ENCODE measurements around the gene NOS1.

The NOS1 gene

GRCh38 chr12:117363056-117363662 lies 1.7 kb upstream of the NOS1 start:
- DNase-seq = no peak

- DNase-seq = no peak
Observed at GRCh38 chr12:117362391-117362790, 965 bp upstream of the NOS1 start.

- no peak for DNase-seq
Observed at GRCh38 chr12:117361905-117362304, 479 bp upstream of the NOS1 start.

GRCh38 chr12:117360551-117361346 lies 677 bp downstream of the NOS1 start:
- no peak for DNase-seq

- DNase-seq = no peak
Observed at GRCh38 chr12:117360222-117360550, 1.2 kb downstream of the NOS1 start.

GRCh38 chr12:117359029-117359845 lies 2.2 kb downstream of the NOS1 start:
- no peak for DNase-seq

GRCh38 chr12:117356048-117356447 lies 5.4 kb downstream of the NOS1 start:
- no peak for DNase-seq

- DNase-seq = no peak
Observed at GRCh38 chr12:117352883-117353282, 8.5 kb downstream of the NOS1 start.

GRCh38 chr12:117352206-117352605 lies 9.2 kb downstream of the NOS1 start:
- DNase-seq = peak; percentile 28

- DNase-seq = no peak
Observed at GRCh38 chr12:117350140-117350539, 11.3 kb downstream of the NOS1 start.

GRCh38 chr12:117347588-117347987 lies 13.8 kb downstream of the NOS1 start:
- DNase-seq = no peak

GRCh38 chr12:117344716-117345115 lies 16.7 kb downstream of the NOS1 start:
- no peak for DNase-seq

- no peak for DNase-seq
Observed at GRCh38 chr12:117343849-117344248, 17.6 kb downstream of the NOS1 start.

GRCh38 chr12:117343296-117343695 lies 18.1 kb downstream of the NOS1 start:
- no peak for DNase-seq

GRCh38 chr12:117342682-117343081 lies 18.7 kb downstream of the NOS1 start:
- DNase-seq = no peak

- DNase-seq = no peak
Observed at GRCh38 chr12:117342247-117342646, 19.2 kb downstream of the NOS1 start.

GRCh38 chr12:117339104-117339503 lies 22.3 kb downstream of the NOS1 start:
- no peak for DNase-seq

- DNase-seq = no peak
Observed at GRCh38 chr12:117334855-117335587, 26.4 kb downstream of the NOS1 start.

- no peak for DNase-seq
Observed at GRCh38 chr12:117334051-117334450, 27.4 kb downstream of the NOS1 start.

GRCh38 chr12:117333331-117333881 lies 28.0 kb downstream of the NOS1 start:
- DNase-seq = no peak

GRCh38 chr12:117331691-117332090 lies 29.7 kb downstream of the NOS1 start:
- DNase-seq = no peak

- DNase-seq = no peak
Observed at GRCh38 chr12:117330441-117331113, 30.8 kb downstream of the NOS1 start.
